GM19324 (cell line): Measurements from ENCODE around the gene TSSK6.

Source experiments
- ATAC-seq: cut with Tn5 transposase; IDR thresholded peaks from one replicate; pipeline ENCODE4 v1.9.1; 2021; ENCODE audit warnings: mild to moderate bottlenecking, moderate library complexity; ENCODE audit not compliant: unreplicated experiment, low FRiP score

The TSSK6 gene

GRCh38 chr19:19507354-19507753 lies 8.0 kb downstream of the TSSK6 start:
- no peak for ATAC-seq

- ATAC-seq = no peak
Measured at GRCh38 chr19:19506592-19506991, 8.8 kb downstream of the TSSK6 start.

- ATAC-seq = no peak
Measured at GRCh38 chr19:19505669-19506326, 9.6 kb downstream of the TSSK6 start.

- ATAC-seq = no peak
Measured at GRCh38 chr19:19504754-19505668, 10.3 kb downstream of the TSSK6 start.

GRCh38 chr19:19502808-19503602 lies 12.3 kb downstream of the TSSK6 start:
- ATAC-seq = no peak

- ATAC-seq = no peak
Measured at GRCh38 chr19:19502281-19502680, 13.1 kb downstream of the TSSK6 start.

GRCh38 chr19:19501798-19502197 lies 13.6 kb downstream of the TSSK6 start:
- ATAC-seq = no peak

GRCh38 chr19:19500975-19501644 lies 14.2 kb downstream of the TSSK6 start:
- ATAC-seq = no peak

- ATAC-seq = no peak
Measured at GRCh38 chr19:19499272-19499995, 15.9 kb downstream of the TSSK6 start.

- ATAC-seq = no peak
Measured at GRCh38 chr19:19498255-19498991, 16.9 kb downstream of the TSSK6 start.

- ATAC-seq = no peak
Measured at GRCh38 chr19:19495614-19496603, 19.4 kb downstream of the TSSK6 start.

- no peak for ATAC-seq
Measured at GRCh38 chr19:19493841-19494546, 21.4 kb downstream of the TSSK6 start.

- ATAC-seq = no peak
Measured at GRCh38 chr19:19492026-19492610, 23.2 kb downstream of the TSSK6 start.

GRCh38 chr19:19491321-19492025 lies 23.9 kb downstream of the TSSK6 start:
- ATAC-seq = no peak

- ATAC-seq = no peak
Measured at GRCh38 chr19:19490214-19490968, 25.0 kb downstream of the TSSK6 start.

- ATAC-seq = no peak
Measured at GRCh38 chr19:19489804-19490204, 25.5 kb downstream of the TSSK6 start.
